Endothelial cell of umbilical vein (primary cell): ENCODE results near the gene IRS1. TPM values are rescaled to one million over a fixed set of nuclear protein-coding genes. Genes with fewer than 3 reads are reported as not detected.

Source experiments
- BruUV-seq: library from RNA; stranded (reverse); fragments of 400-500 nt; replicated peaks from 2 replicates; lab custom pipeline; 2021; lab: Mats Ljungman, UMichigan
- CTCF ChIA-PET: fragments of 300-600, 350-600 bp; sonication (Branson Sonifier 250); formaldehyde crosslinking; loops from one replicate; lab custom pipeline; 2021; ENCODE audit warnings: antibody characterized with exemption, inconsistent platforms; lab: Charles Lee
- POLR2A ChIA-PET: fragments of 300-600, 350-600 bp; sonication (Branson Sonifier 250); formaldehyde crosslinking; loops from one replicate; lab custom pipeline; 2021; ENCODE audit warnings: antibody characterized with exemption, inconsistent platforms; lab: Charles Lee
- DNase-seq: peaks from one replicate; pipeline ENCODE4 v3.0.0-alpha.2; 2011; ENCODE audit warnings: low read depth, low spot score
- FAIRE-seq: peaks from 2 replicates; lab custom pipeline; 2011; peaks lifted over from hg19 to GRCh38; lab: Jason Lieb, UNC
- H2AFZ ChIP-seq: 2 replicates; pipeline ENCODE4 v1.6.0; 2012; ENCODE audit warnings: low read depth, low read length, control low read depth, inconsistent platforms
- H3K27ac ChIP-seq: 2 replicates; pipeline ENCODE4 v1.5.1; 2011; ENCODE audit warnings: low read depth, mild to moderate bottlenecking, control low read depth, low read length, moderate library complexity; ENCODE audit not compliant: insufficient read depth
- H3K27me3 ChIP-seq, 2 experiments: 2 replicates each; pipeline versions ENCODE4 v1.6.0 to v1.6.1; 2011; ENCODE audit warnings: low read length in 2 of 2, mixed read lengths in 1 of 2; ENCODE audit not compliant: control insufficient read depth in 2 of 2, insufficient read depth in 2 of 2
- H3K36me3 ChIP-seq, 2 experiments: 2 replicates in 1 of 2; 3 replicates in 1 of 2; pipeline ENCODE4 v1.5.1; 2011; ENCODE audit warnings: low read length in 2 of 2, mild to moderate bottlenecking in 1 of 2, moderate library complexity in 1 of 2; ENCODE audit not compliant: control insufficient read depth in 2 of 2, insufficient read depth in 2 of 2; ENCODE audit errors: extremely low read depth in 1 of 2
- H3K4me1 ChIP-seq: 3 replicates; pipeline ENCODE4 v1.5.1; 2011; ENCODE audit warnings: mild to moderate bottlenecking, low read length; ENCODE audit not compliant: control insufficient read depth, insufficient read depth; ENCODE audit errors: extremely low read depth
- H3K4me2 ChIP-seq: 2 replicates; pipeline ENCODE4 v1.6.1; 2011; ENCODE audit warnings: low read length, control low read depth, mixed read lengths; ENCODE audit not compliant: insufficient read depth
- H3K4me3 ChIP-seq, 3 experiments: fragments of 200-600 bp in 1 of 3; sonication (generic), shearing (Covaris generic) in 1 of 3; replicated peaks in 1 of 3; 2 replicates each; pipeline ENCODE4 v1.5.1; 2011 to 2016; ENCODE audit warnings: control low read depth in 3 of 3, low read length in 3 of 3, mild to moderate bottlenecking in 2 of 3, inconsistent platforms in 1 of 3, low read depth in 1 of 3, moderate library complexity in 1 of 3; ENCODE audit not compliant: insufficient read depth in 1 of 3
- H3K79me2 ChIP-seq: 2 replicates; pipeline ENCODE4 v1.6.0; 2012; ENCODE audit warnings: low read length, inconsistent platforms; ENCODE audit not compliant: control insufficient read depth, insufficient read depth
- H3K9ac ChIP-seq: replicated peaks from 2 replicates; pipeline ENCODE3; 2011; ENCODE audit warnings: low read length, control low read depth; ENCODE audit not compliant: insufficient read depth; ENCODE audit errors: extremely low read depth
- H3K9me1 ChIP-seq: replicated peaks from 3 replicates; pipeline ENCODE4 v1.6.0; 2011; ENCODE audit warnings: mild to moderate bottlenecking, low read length; ENCODE audit not compliant: control insufficient read depth, insufficient read depth; ENCODE audit errors: extremely low read depth
- H3K9me3 ChIP-seq: replicated peaks from 2 replicates; pipeline ENCODE4 v1.5.1; 2012; ENCODE audit warnings: low read length, inconsistent platforms; ENCODE audit not compliant: control insufficient read depth, insufficient read depth
- H4K20me1 ChIP-seq: replicated peaks from 2 replicates; pipeline ENCODE3; 2011; ENCODE audit warnings: mild to moderate bottlenecking, low read length; ENCODE audit not compliant: control insufficient read depth, insufficient read depth; ENCODE audit errors: extremely low read depth
- EZH2 ChIP-seq: IDR thresholded peaks from 2 replicates; pipeline ENCODE4 v1.6.1; 2012; ENCODE audit warnings: borderline replicate concordance, low read depth, mild to moderate bottlenecking, moderate library complexity, low read length, inconsistent platforms; ENCODE audit not compliant: severe bottlenecking
- FOS ChIP-seq: IDR thresholded peaks from 2 replicates; pipeline ENCODE4 v1.6.1; 2011; ENCODE audit warnings: mild to moderate bottlenecking, low read length, moderate library complexity, borderline replicate concordance; ENCODE audit not compliant: insufficient read depth
- GATA2 ChIP-seq: IDR thresholded peaks from 2 replicates; pipeline ENCODE4 v1.7.0; 2011; ENCODE audit warnings: low read depth, mild to moderate bottlenecking, moderate library complexity, mixed read lengths, low read length; ENCODE audit not compliant: insufficient read length, insufficient read depth
- JUN ChIP-seq: IDR thresholded peaks from 2 replicates; pipeline ENCODE4 v1.6.1; 2011; ENCODE audit warnings: borderline replicate concordance, low read depth; ENCODE audit not compliant: insufficient read length, insufficient read depth
- MYC ChIP-seq: IDR thresholded peaks from one replicate; pipeline ENCODE4 v1.6.1; 2011; ENCODE audit warnings: mild to moderate bottlenecking, low read depth, low read length
- POLR2A ChIP-seq: IDR thresholded peaks from 2 replicates; pipeline ENCODE4 v1.6.1; 2012; ENCODE audit warnings: low read depth, mild to moderate bottlenecking, control low read depth, low read length
- POLR2AphosphoS5 ChIP-seq: IDR thresholded peaks from 2 replicates; pipeline ENCODE4 v1.6.1; 2012; ENCODE audit warnings: low read depth, mild to moderate bottlenecking, control low read depth, low read length, moderate library complexity; ENCODE audit not compliant: insufficient read depth
- dilution Hi-C: fragments of 300-500 bp; cut with MboI; formaldehyde crosslinking; loops from one replicate; pipeline ENCODE4 v1.15.0; 2019; ENCODE audit warnings: low sequenced_read_pairs; ENCODE audit not compliant: extremely low pct_ligation_motif_present
- intact Hi-C: fragments of 100-400 bp; cut with micrococcal nuclease; formaldehyde crosslinking; loops from one replicate; pipeline ENCODE4 v1.10.0; 2022
- polyA plus RNA-seq, 4 experiments: library from polyadenylated mRNA; depleted of rRNA in 3 of 4; stranded (reverse) in 3 of 4; unstranded in 1 of 4; fragments of >200 nt; gene quantifications; 2 replicates each; pipeline versions ENCODE4 v1.2.1 to v1.2.3, GENCODE V29; 2011 to 2012; ENCODE audit warnings: missing spikeins in 1 of 4
- total RNA-seq: library from RNA; stranded (reverse); gene quantifications from 2 replicates; pipeline ENCODE4 v1.2.3, GENCODE V29; 2021
- TF ChIP-seq, protein P1 (sequence below), 2 donors: IDR thresholded peaks; 1 replicate in 1 of 2; 2 replicates in 1 of 2; pipeline ENCODE4 v1.5.1; 2011; ENCODE audit warnings: low read length in 2 of 2, mild to moderate bottlenecking in 2 of 2, moderate library complexity in 2 of 2, control low read depth in 1 of 2, inconsistent platforms in 1 of 2, low read depth in 1 of 2; ENCODE audit not compliant: insufficient read depth in 1 of 2; ENCODE audit errors: extremely low read depth in 1 of 2
- TF ChIP-seq, protein P2 (sequence below): IDR thresholded peaks from 2 replicates; pipeline ENCODE4 v1.6.1; 2011; ENCODE audit not compliant: insufficient read depth, insufficient read length

The IRS1 gene
- total and polyA plus RNA-seq, 2 donors (not counting 3 experiments of a cell fraction or from before 2014, with no cell fraction given), result 0.10 to 0.11 TPM

DNA sequence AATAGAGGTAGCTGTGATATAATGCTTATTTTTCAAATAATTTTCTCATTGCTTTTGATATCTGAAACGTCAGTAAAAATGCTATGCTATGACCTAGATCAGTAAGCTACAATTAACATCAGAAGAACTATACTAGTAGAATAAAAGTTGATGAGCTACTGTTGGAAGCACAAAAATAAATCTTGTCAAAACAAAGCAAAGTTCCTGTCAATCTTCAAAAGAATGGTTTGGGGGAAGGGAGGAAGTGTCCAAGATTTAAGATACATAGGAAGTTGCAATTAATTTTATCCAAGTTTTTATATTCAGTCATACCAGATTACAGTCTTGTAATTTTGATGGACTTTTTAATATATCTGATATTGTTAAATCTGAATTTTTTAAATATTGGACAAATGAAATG is 19.2 kb downstream of the IRS1 start:
- H3K79me2 ChIP-seq, result no peaks in the 10 kb centered on the region
- CTCF ChIA-PET, result interaction anchor here (0.7 to 1.6 kb wide), 2 partner anchors 22 to 891 kb away, joined by 4 to 5 read pairs; no protein-coding TSS in a partner anchor

DNA sequence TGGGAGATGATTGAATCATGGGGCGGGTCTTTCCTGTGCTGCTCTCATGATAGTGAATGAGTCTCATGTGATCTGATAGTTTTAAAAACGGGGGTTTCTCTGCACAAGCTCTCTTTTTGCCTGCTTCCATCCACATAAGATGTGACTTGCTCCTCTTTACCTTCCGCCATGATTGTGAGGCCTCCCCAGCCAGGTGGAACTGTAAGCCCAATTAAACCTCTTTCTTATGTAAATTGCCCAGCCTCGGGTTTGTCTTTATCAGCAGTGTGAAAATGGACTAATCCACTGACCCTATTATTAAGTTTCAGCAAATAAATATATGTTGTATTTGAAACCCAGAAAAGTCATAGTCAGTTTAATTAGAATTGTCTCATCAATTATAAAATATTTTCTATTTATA is 22.0 kb downstream of the IRS1 start:
- ChIA-PET CTCF (no interaction called here), POLR2A (no interaction called here)
- Histone ChIP-seq H2AFZ (no peak overlapping the region), H3K9me3 (no peaks in the 10 kb centered on the region), H3K79me2 (no peaks in the 10 kb centered on the region), H3K36me3 (no peaks in the 10 kb centered on the region), H3K4me1 (no peaks in the 10 kb centered on the region), H3K27ac (no peak overlapping the region), H3K4me2 (no peak overlapping the region), H3K9ac (no peak overlapping the region), H3K27me3 (no peaks in the 10 kb centered on the region), H3K4me3 (no peak overlapping the region), H4K20me1 (no peaks in the 10 kb centered on the region), H3K9me1 (no peaks in the 10 kb centered on the region)
- dilution Hi-C loops, result no loop called here
- TF ChIP-seq JUN, result no peak
- TF ChIP-seq, protein P1, sequence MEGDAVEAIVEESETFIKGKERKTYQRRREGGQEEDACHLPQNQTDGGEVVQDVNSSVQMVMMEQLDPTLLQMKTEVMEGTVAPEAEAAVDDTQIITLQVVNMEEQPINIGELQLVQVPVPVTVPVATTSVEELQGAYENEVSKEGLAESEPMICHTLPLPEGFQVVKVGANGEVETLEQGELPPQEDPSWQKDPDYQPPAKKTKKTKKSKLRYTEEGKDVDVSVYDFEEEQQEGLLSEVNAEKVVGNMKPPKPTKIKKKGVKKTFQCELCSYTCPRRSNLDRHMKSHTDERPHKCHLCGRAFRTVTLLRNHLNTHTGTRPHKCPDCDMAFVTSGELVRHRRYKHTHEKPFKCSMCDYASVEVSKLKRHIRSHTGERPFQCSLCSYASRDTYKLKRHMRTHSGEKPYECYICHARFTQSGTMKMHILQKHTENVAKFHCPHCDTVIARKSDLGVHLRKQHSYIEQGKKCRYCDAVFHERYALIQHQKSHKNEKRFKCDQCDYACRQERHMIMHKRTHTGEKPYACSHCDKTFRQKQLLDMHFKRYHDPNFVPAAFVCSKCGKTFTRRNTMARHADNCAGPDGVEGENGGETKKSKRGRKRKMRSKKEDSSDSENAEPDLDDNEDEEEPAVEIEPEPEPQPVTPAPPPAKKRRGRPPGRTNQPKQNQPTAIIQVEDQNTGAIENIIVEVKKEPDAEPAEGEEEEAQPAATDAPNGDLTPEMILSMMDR (IDR thresholded peaks at IDR 0.05; ENCODE audit: extremely low read depth in 1 of 2, insufficient read depth in 1 of 2, low read depth in 1 of 2, low read length in 2 of 2), result no peak
- no peak for TF ChIP-seq MYC
- no peak for TF ChIP-seq FOS
- no peak for TF ChIP-seq GATA2
- TF ChIP-seq EZH2, result no peak
- no peak for TF ChIP-seq POLR2AphosphoS5
- TF ChIP-seq POLR2A, result no peak
- TF ChIP-seq, protein P2, sequence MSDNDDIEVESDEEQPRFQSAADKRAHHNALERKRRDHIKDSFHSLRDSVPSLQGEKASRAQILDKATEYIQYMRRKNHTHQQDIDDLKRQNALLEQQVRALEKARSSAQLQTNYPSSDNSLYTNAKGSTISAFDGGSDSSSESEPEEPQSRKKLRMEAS, result no peak
- FAIRE-seq (no peak), DNase-seq (no peak)
- no TSS peak for BruUV-seq
- intact Hi-C loops, result no loop called here

More for the DNA sequence above, 19.2 kb downstream of the IRS1 start:
- dilution Hi-C loops, result no loop called here
- no peak for DNase-seq
- H3K9ac ChIP-seq, result no peak overlapping the region
- no TSS peak for BruUV-seq
- H3K9me3 ChIP-seq, result no peaks in the 10 kb centered on the region
- H3K4me3 ChIP-seq, result no peak overlapping the region
- no peak for FAIRE-seq
- H3K4me2 ChIP-seq, result no peak overlapping the region
- TF ChIP-seq MYC, result no peak
- TF ChIP-seq POLR2AphosphoS5, result no peak
- no peak for TF ChIP-seq EZH2
- no peak for TF ChIP-seq GATA2
- TF ChIP-seq JUN, result no peak
- no peak for TF ChIP-seq POLR2A
- TF ChIP-seq, protein P2, result no peak
- H4K20me1 ChIP-seq, result no peaks in the 10 kb centered on the region
- H3K27ac ChIP-seq, result no peak overlapping the region
- POLR2A ChIA-PET, result no interaction called here
- no peaks in the 10 kb centered on the region for H3K27me3 ChIP-seq
- no peaks in the 10 kb centered on the region for H3K36me3 ChIP-seq
- intact Hi-C loops, result no loop called here
- no peaks in the 10 kb centered on the region for H3K4me1 ChIP-seq
- H2AFZ ChIP-seq, result no peak overlapping the region
- no peaks in the 10 kb centered on the region for H3K9me1 ChIP-seq
